Prostate gland (tissue), 2 donors: ENCODE measurements around the gene AOPEP.

Experiments
- POLR2AphosphoS5 ChIP-seq: sonication (generic); formaldehyde crosslinking; IDR thresholded peaks from one replicate; pipeline ENCODE4 v1.6.1; 2017; ENCODE audit warnings: antibody characterized with exemption
- TF ChIP-seq, protein P1 (sequence below), 4 experiments: fragments of 200-600 bp in 2 of 4; fragments of 450-650 bp in 2 of 4; sonication (generic) in 2 of 4; IDR thresholded peaks; 1 replicate in 3 of 4; 2 replicates in 1 of 4; pipeline ENCODE4 v1.5.1; 2016 to 2019; ENCODE audit warnings: antibody characterized with exemption in 4 of 4, mild to moderate bottlenecking in 2 of 4, moderate library complexity in 2 of 4

DNA sequence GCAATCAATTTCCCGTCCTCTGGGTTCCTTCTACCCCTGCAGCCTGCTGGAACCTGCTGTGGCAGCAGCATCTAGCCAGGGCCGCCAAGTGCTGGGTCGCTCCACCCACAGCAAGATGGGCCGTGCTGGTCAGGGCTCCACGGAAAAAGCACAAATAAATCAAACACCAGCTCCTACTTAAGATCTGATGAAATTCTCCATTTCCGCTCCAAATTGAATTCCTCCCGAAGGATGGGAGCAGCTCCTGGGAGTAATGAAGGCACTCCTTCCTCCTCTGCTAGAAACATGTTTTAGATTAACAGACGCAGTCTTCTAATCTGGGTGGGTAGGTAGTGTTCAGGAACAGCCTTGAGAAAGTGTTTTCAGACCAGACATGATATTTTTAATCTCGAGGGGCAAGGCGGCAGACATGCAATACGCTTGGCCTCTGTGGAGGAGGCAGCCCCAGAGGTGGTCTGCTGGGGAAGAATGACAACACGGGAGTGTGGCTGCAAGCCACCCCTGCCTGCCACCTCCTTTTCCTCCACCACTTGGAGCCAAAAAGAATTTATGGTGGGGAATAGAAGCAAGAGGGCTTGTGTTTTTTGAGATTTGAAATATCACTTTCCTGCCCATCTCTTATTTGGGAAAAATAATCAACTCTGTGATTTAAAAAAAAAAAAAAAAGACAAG, 194.1 kb downstream of the AOPEP start:
- TF ChIP-seq, protein P1, sequence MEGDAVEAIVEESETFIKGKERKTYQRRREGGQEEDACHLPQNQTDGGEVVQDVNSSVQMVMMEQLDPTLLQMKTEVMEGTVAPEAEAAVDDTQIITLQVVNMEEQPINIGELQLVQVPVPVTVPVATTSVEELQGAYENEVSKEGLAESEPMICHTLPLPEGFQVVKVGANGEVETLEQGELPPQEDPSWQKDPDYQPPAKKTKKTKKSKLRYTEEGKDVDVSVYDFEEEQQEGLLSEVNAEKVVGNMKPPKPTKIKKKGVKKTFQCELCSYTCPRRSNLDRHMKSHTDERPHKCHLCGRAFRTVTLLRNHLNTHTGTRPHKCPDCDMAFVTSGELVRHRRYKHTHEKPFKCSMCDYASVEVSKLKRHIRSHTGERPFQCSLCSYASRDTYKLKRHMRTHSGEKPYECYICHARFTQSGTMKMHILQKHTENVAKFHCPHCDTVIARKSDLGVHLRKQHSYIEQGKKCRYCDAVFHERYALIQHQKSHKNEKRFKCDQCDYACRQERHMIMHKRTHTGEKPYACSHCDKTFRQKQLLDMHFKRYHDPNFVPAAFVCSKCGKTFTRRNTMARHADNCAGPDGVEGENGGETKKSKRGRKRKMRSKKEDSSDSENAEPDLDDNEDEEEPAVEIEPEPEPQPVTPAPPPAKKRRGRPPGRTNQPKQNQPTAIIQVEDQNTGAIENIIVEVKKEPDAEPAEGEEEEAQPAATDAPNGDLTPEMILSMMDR (IDR thresholded peaks at IDR 0.05), result no peak
- no peak for TF ChIP-seq POLR2AphosphoS5
